ENCODE results near the gene CLK3. TPM values are rescaled to one million over a fixed set of nuclear protein-coding genes. Genes with fewer than 3 reads are reported as not detected.

The CLK3 gene
- total RNA-seq, 2 experiments from 2014 or later = 159 to 168 TPM

DNA sequence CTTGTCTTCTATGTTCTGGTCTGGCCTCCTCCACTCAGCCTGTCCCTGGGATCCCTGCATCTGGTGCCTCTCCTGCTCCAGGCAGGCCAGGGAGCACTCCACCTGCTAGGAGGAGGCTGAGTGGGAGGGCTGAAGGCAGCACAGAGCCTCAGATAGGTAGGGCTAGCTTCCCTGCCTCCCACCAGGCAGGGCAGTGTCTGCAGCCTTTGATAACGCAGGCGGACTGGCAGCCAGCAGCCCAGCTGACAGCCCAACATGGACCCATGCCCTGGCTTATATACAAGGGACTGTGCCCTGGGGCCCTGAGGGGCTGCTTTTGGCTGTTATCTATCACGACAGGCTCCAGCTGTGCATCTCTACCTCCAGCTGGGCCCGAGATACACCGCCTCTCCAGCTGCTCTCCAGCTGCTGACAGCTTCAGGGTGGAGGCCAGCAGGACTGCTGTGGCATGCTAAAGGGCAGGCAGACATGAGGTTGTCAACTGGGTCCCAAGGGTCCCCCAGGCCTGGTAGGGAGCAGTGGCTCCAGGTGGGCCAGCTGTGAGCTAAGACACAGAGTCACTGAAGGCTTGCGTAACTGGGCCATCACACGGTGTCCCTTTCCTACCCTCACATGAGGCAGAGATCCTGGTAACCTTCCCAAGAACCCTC lies 5.2 kb upstream of the CLK3 start:
- Mint-ChIP-seq H3K27ac (no peak overlapping the region), H3K27me3 (no peaks in the 10 kb centered on the region), H3K4me1 (ENCODE audit: low read depth) (peaks cover 4% of the 10 kb centered on the region), H3K9me3 (no peaks in the 10 kb centered on the region), H3K4me3 (no peak overlapping the region), H3K36me3 (ENCODE audit: low read depth) (no peaks in the 10 kb centered on the region)
- no peak for ATAC-seq
- POLR2A ChIA-PET = interaction anchor here (0.6 to 3.4 kb wide), 3 partner anchors 12 to 160 kb away, joined by 3 to 16 read pairs (median 3); no protein-coding TSS in a partner anchor
- intact Hi-C loops (cut with micrococcal nuclease) = no loop called here
- CTCF ChIA-PET = interaction anchor here (0.9 kb wide), 1 partner anchor 11 kb away, joined by 3 read pairs; no protein-coding TSS in a partner anchor
- TF ChIP-seq CTCF (IDR thresholded peaks at IDR 0.05) = no peak
- DNase-seq = no peak

- Mint-ChIP-seq H3K9me3 (no peaks in the 10 kb centered on the region), H3K4me1 (ENCODE audit: low read depth) (peaks cover 4% of the 10 kb centered on the region), H3K27ac (no peak overlapping the region), H3K4me3 (no peak overlapping the region), H3K36me3 (ENCODE audit: low read depth) (peaks cover 3% of the 10 kb centered on the region), H3K27me3 (no peaks in the 10 kb centered on the region)
- intact Hi-C loops (cut with micrococcal nuclease) = no loop called here
- DNase-seq (no peak), ATAC-seq (no peak)
- POLR2A ChIA-PET = interaction anchor here (0.9 to 4.1 kb wide), 2 partner anchors 12 to 13 kb away, joined by 3 to 33 read pairs; no protein-coding TSS in a partner anchor
- no peak for TF ChIP-seq CTCF (IDR thresholded peaks at IDR 0.05)
- CTCF ChIA-PET = interaction anchor here (0.9 to 2.3 kb wide), 2 partner anchors 10 to 11 kb away, joined by 3 to 9 read pairs; no protein-coding TSS in a partner anchor
These were observed 4.3 kb upstream of the CLK3 start for GRCh38 chr15:74611341-74611740.

DNA sequence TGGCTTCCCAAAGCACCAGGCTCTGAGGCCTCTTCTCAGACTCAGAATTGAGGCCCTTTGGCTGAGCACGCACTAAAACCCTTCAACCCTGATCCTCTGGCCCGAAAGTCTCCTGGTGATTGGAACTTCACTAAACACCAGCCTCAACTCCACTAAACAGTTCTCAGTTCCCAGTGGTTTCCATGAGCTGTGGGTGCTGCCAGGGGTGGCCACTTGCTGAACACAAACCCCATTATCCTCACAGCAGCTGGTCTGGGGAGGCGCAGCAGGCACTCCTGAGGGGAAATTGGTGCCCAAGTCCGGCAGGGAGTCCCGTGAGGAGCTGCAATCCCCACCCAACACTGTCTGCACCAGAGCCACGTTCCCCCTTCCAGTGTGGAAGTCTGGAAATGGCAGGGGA lies 3.8 kb upstream of the CLK3 start:
- intact Hi-C loops (cut with micrococcal nuclease) = no loop called here
- CTCF ChIA-PET = interaction anchor here (0.9 to 2.3 kb wide), 2 partner anchors 10 to 237 kb away, joined by 3 to 9 read pairs; no protein-coding TSS in a partner anchor
- no peaks in the 10 kb centered on the region for H3K9me3 Mint-ChIP-seq
- ATAC-seq (no peak), DNase-seq (no peak)
- peaks cover 8% of the 10 kb centered on the region for H3K36me3 Mint-ChIP-seq (ENCODE audit: low read depth)
- POLR2A ChIA-PET = interaction anchor here (0.7 to 4.1 kb wide), 4 partner anchors 9 to 66 kb away, joined by 3 to 33 read pairs (median 4); no protein-coding TSS in a partner anchor
- no peaks in the 10 kb centered on the region for H3K27me3 Mint-ChIP-seq
- TF ChIP-seq CTCF (IDR thresholded peaks at IDR 0.05) = no peak
- no peak overlapping the region for H3K27ac Mint-ChIP-seq
- peaks cover 8% of the 10 kb centered on the region for H3K4me1 Mint-ChIP-seq (ENCODE audit: low read depth)
- H3K4me3 Mint-ChIP-seq = no peak overlapping the region

DNA sequence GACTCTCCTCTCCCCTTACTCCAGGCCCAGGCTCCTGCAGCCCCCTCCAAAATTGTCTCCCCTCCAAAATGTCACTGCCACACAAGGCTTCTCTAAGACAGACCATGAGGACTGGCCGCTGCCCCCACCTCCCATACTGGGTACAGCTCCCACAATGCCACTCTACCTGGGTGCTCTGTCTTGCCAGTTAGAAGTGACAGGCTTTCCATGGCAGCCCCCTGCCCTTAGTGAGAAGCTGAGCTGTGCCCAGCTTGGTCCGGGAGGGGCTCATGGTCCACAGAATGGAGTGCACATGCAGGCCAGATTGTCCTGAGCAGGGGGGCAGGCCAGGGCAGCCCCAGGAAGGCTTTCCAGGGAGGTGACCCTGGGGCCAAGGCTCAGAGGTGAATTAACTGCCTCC lies 3.0 kb upstream of the CLK3 start:
- Mint-ChIP-seq H3K9me3 (no peaks in the 10 kb centered on the region), H3K36me3 (ENCODE audit: low read depth) (peaks cover 15% of the 10 kb centered on the region), H3K27me3 (no peaks in the 10 kb centered on the region), H3K4me1 (ENCODE audit: low read depth) (peaks cover 17% of the 10 kb centered on the region), H3K4me3 (no peak overlapping the region), H3K27ac (no peak overlapping the region)
- CTCF ChIA-PET = interaction anchor here (0.9 to 2.3 kb wide), 3 partner anchors 9 to 238 kb away, joined by 3 to 9 read pairs (median 3); no protein-coding TSS in a partner anchor
- intact Hi-C loops (cut with micrococcal nuclease) = no loop called here
- TF ChIP-seq CTCF (IDR thresholded peaks at IDR 0.05) = no peak
- POLR2A ChIA-PET = interaction anchor here (0.7 to 4.1 kb wide), 6 partner anchors 10 to 179 kb away, joined by 3 to 33 read pairs (median 4); partner anchors contain the start of genes ARID3B and SEMA7A
- no peak for DNase-seq
- ATAC-seq = no peak

Measured in activated CD8-positive, alpha-beta T cell treated with anti-CD3 and anti-CD28 coated beads for 36 hours (primary cell).